Neural cell (in vitro differentiated cells): ENCODE results near the gene RALGPS1. TPM values are rescaled to one million over a fixed set of nuclear protein-coding genes. Genes with fewer than 3 reads are reported as not detected.

Experiments used
- H2AFZ ChIP-seq: fragments of 200-600, 300-800 bp; sonication (generic), shearing (Covaris generic); 2 replicates; pipeline ENCODE4 v1.6.0; 2014; ENCODE audit warnings: low read depth, mild to moderate bottlenecking, antibody characterized with exemption, low read length, moderate library complexity
- H3F3A ChIP-seq: fragments of 200-600 bp; shearing (Covaris generic); 2 replicates; pipeline ENCODE4 v1.6.1; 2016; ENCODE audit warnings: mild to moderate bottlenecking, moderate library complexity, mixed read lengths, antibody characterized with exemption, low read length; ENCODE audit not compliant: insufficient read depth, poor library complexity, severe bottlenecking
- H3K27ac ChIP-seq: fragments of 200-600, 300-800 bp; sonication (generic), shearing (Covaris generic); 2 replicates; pipeline ENCODE4 v1.5.1; 2014; ENCODE audit warnings: mild to moderate bottlenecking, low read length, moderate library complexity
- H3K27me3 ChIP-seq: fragments of 300-800, 200-600 bp; sonication (generic), shearing (Covaris generic); 2 replicates; pipeline ENCODE4 v1.6.0; 2014; ENCODE audit warnings: mild to moderate bottlenecking, low read depth, low read length, moderate library complexity; ENCODE audit not compliant: insufficient read depth
- H3K36me3 ChIP-seq: fragments of 300-800, 200-600 bp; sonication (generic), shearing (Covaris generic); 2 replicates; pipeline ENCODE4 v1.5.1; 2014; ENCODE audit warnings: mild to moderate bottlenecking, antibody characterized with exemption, low read length, moderate library complexity; ENCODE audit not compliant: insufficient read depth
- H3K4me2 ChIP-seq: fragments of 300-800, 200-600 bp; sonication (generic), shearing (Covaris generic); 2 replicates; pipeline ENCODE4 v1.6.0; 2014; ENCODE audit warnings: mild to moderate bottlenecking, low read length
- H3K4me3 ChIP-seq: fragments of 300-800, 200-600 bp; sonication (generic), shearing (Covaris generic); 2 replicates; pipeline ENCODE4 v1.5.1; 2014; ENCODE audit warnings: mild to moderate bottlenecking, low read length, moderate library complexity
- H3K79me2 ChIP-seq: fragments of 200-600 bp; shearing (Covaris generic); replicated peaks from 2 replicates; pipeline ENCODE4 v1.6.0; 2014; ENCODE audit warnings: mild to moderate bottlenecking, low read length, moderate library complexity; ENCODE audit not compliant: insufficient read depth
- H3K9ac ChIP-seq: fragments of 300-800, 200-600 bp; sonication (generic), shearing (Covaris generic); 2 replicates; pipeline ENCODE4 v1.6.1; 2016; ENCODE audit warnings: mild to moderate bottlenecking, low read length, mixed read lengths
- H3K9me2 ChIP-seq: fragments of 200-600 bp; shearing (Covaris generic); 2 replicates; pipeline ENCODE4 v1.6.1; 2016; ENCODE audit warnings: mild to moderate bottlenecking, low read length, mixed read lengths; ENCODE audit not compliant: insufficient read depth
- H3K9me3 ChIP-seq: fragments of 200-600, 300-800 bp; sonication (generic), shearing (Covaris generic); 2 replicates; pipeline ENCODE4 v1.6.1; 2016; ENCODE audit warnings: mild to moderate bottlenecking, mixed run types, low read length, moderate library complexity, mixed read lengths
- H4K20me1 ChIP-seq: fragments of 200-600 bp; shearing (Covaris generic); 2 replicates; pipeline ENCODE4 v1.6.1; 2016; ENCODE audit warnings: mild to moderate bottlenecking, mixed run types; ENCODE audit not compliant: insufficient read depth
- CTCF ChIP-seq: fragments of 450-650 bp; IDR thresholded peaks from 2 replicates; pipeline ENCODE4 v1.5.1; 2014; ENCODE audit warnings: antibody characterized with exemption, mild to moderate bottlenecking, moderate library complexity; ENCODE audit not compliant: poor library complexity, severe bottlenecking
- EP300 ChIP-seq: fragments of 450-650 bp; conservative IDR thresholded peaks from 2 replicates; pipeline ENCODE4 v1.6.1; 2014; ENCODE audit warnings: antibody characterized with exemption, mild to moderate bottlenecking, moderate library complexity; ENCODE audit not compliant: poor library complexity, severe bottlenecking
- EZH2 ChIP-seq: fragments of 200-600, 300-800 bp; shearing (Covaris generic), sonication (generic); IDR thresholded peaks from 2 replicates; pipeline ENCODE4 v1.6.1; 2014; ENCODE audit warnings: antibody characterized with exemption, low read length, borderline replicate concordance, mild to moderate bottlenecking; ENCODE audit not compliant: insufficient read depth, poor library complexity, severe bottlenecking
- MXI1 ChIP-seq: fragments of 450-650 bp; conservative IDR thresholded peaks from 2 replicates; pipeline ENCODE4 v1.6.1; 2014; ENCODE audit warnings: antibody characterized with exemption, mild to moderate bottlenecking; ENCODE audit not compliant: poor library complexity, severe bottlenecking
- POLR2AphosphoS5 ChIP-seq: IDR thresholded peaks from 2 replicates; pipeline ENCODE4 v1.6.1; 2012
- RAD21 ChIP-seq: fragments of 450-650 bp; conservative IDR thresholded peaks from 2 replicates; pipeline ENCODE4 v1.6.1; 2014; ENCODE audit warnings: antibody characterized with exemption, mild to moderate bottlenecking, moderate library complexity
- REST ChIP-seq: IDR thresholded peaks from 2 replicates; pipeline ENCODE4 v1.6.1; 2012; ENCODE audit warnings: borderline replicate concordance
- SMC3 ChIP-seq: fragments of 450-650 bp; conservative IDR thresholded peaks from 2 replicates; pipeline ENCODE4 v1.6.1; 2014; ENCODE audit warnings: antibody characterized with exemption, mild to moderate bottlenecking, moderate library complexity; ENCODE audit not compliant: poor library complexity
- TAF1 ChIP-seq: IDR thresholded peaks from 2 replicates; pipeline ENCODE4 v1.6.1; 2012; ENCODE audit warnings: low read depth
- polyA plus RNA-seq: library from polyadenylated mRNA; depleted of rRNA; stranded (reverse); fragments of >200 nt; gene quantifications from 2 replicates; pipeline ENCODE4 v1.2.3, GENCODE V29; 2014

Gene RALGPS1
- polyA plus RNA-seq, 1 donor from 2014 or later = 37.1 TPM

- TF ChIP-seq CTCF (no peak), EP300 (no peak), REST (no peak), POLR2AphosphoS5 (no peak), EZH2 (no peak), SMC3 (no peak), TAF1 (no peak), MXI1 (no peak), RAD21 (no peak)
- no peak overlapping the region for H3K27ac ChIP-seq
- no peak overlapping the region for H3K9ac ChIP-seq
- no peaks in the 10 kb centered on the region for H3K36me3 ChIP-seq
- H3K9me3 ChIP-seq = no peaks in the 10 kb centered on the region
- no peaks in the 10 kb centered on the region for H3F3A ChIP-seq
- no peak overlapping the region for H3K4me2 ChIP-seq
- H3K27me3 ChIP-seq = no peaks in the 10 kb centered on the region
- H3K9me2 ChIP-seq = no peaks in the 10 kb centered on the region
- H3K4me3 ChIP-seq = no peak overlapping the region
- H2AFZ ChIP-seq = no peak overlapping the region
- H4K20me1 ChIP-seq = no peaks in the 10 kb centered on the region
- no peaks in the 10 kb centered on the region for H3K79me2 ChIP-seq
Observed at GRCh38 chr9:127212453-127212852, 297.9 kb downstream of the RALGPS1 start.

GRCh38 chr9:127213859-127214258 lies 299.3 kb downstream of the RALGPS1 start:
- H3K9me2 ChIP-seq = no peaks in the 10 kb centered on the region
- H3F3A ChIP-seq = no peaks in the 10 kb centered on the region
- H3K4me3 ChIP-seq = no peak overlapping the region
- H2AFZ ChIP-seq = no peak overlapping the region
- no peak overlapping the region for H3K27ac ChIP-seq
- H3K9me3 ChIP-seq = no peaks in the 10 kb centered on the region
- no peak for TF ChIP-seq RAD21
- TF ChIP-seq CTCF = no peak
- no peak for TF ChIP-seq MXI1
- no peaks in the 10 kb centered on the region for H3K79me2 ChIP-seq
- no peaks in the 10 kb centered on the region for H3K36me3 ChIP-seq
- H3K9ac ChIP-seq = no peak overlapping the region
- no peaks in the 10 kb centered on the region for H3K27me3 ChIP-seq
- H3K4me2 ChIP-seq = no peak overlapping the region
- no peaks in the 10 kb centered on the region for H4K20me1 ChIP-seq
